Frontal cortex (tissue), 4 donors: Measurements from ENCODE around the gene CELA2A. TPM values are rescaled to one million over a fixed set of nuclear protein-coding genes. Genes with fewer than 3 reads are reported as not detected.

Experiments
- DNase-seq, 2 donors: peaks; one replicate each; pipeline ENCODE4 v3.0.0; 2012; ENCODE audit warnings: low spot score in 2 of 2
- FAIRE-seq: peaks from 2 replicates; lab custom pipeline; 2012; peaks lifted over from hg19 to GRCh38; lab: Jason Lieb, UNC
- total RNA-seq: library from RNA; depleted of rRNA; stranded (reverse); fragments of >200 nt; gene quantifications from one replicate; pipeline ENCODE4 v1.2.3, GENCODE V29; 2014
- donor health status: control.
- donor health status: control.
- donor health status: control.

CELA2A gene
- not detected for total RNA-seq

- FAIRE-seq: no peak
- no peak for DNase-seq
Measured at GRCh38 chr1:15456313-15456954, at the start of gene CELA2A. Gene CELA2A, plus strand, starts transcription at chr1:15456732. Its CDS starts 22 bp downstream, at chr1:15456754.

- DNase-seq (no peak), FAIRE-seq (no peak)
Measured at GRCh38 chr1:15407580-15407979, 49.0 kb upstream of the CELA2A start.

GRCh38 chr1:15408890-15409387 is 47.6 kb upstream of the CELA2A start:
- no peak for DNase-seq
- no peak for FAIRE-seq

- FAIRE-seq: no peak
- peak; percentile 86 to 87 for DNase-seq
Measured at GRCh38 chr1:15409388-15410222, 46.9 kb upstream of the CELA2A start, which contains the start of gene EFHD2. Gene EFHD2, plus strand, starts transcription at chr1:15409888. Its CDS starts 84 bp downstream, at chr1:15409972.

- FAIRE-seq: no peak
- DNase-seq: no peak
Measured at GRCh38 chr1:15410223-15410883, 46.2 kb upstream of the CELA2A start.

GRCh38 chr1:15410884-15411245 is 45.7 kb upstream of the CELA2A start:
- FAIRE-seq: no peak
- no peak for DNase-seq

GRCh38 chr1:15411593-15412137 is 44.9 kb upstream of the CELA2A start:
- no peak for DNase-seq
- FAIRE-seq: no peak

GRCh38 chr1:15412175-15412800 is 44.2 kb upstream of the CELA2A start:
- FAIRE-seq (no peak), DNase-seq (no peak)

- DNase-seq: peak in 1 of 2 donors; percentile 65
- FAIRE-seq: no peak
Measured at GRCh38 chr1:15412843-15413242, 43.7 kb upstream of the CELA2A start.

GRCh38 chr1:15413563-15414444 is 42.7 kb upstream of the CELA2A start:
- no peak for FAIRE-seq
- no peak for DNase-seq

GRCh38 chr1:15414445-15414983 is 42.0 kb upstream of the CELA2A start:
- DNase-seq (no peak), FAIRE-seq (no peak)

- DNase-seq (no peak), FAIRE-seq (no peak)
Measured at GRCh38 chr1:15417059-15417934, 39.2 kb upstream of the CELA2A start.

GRCh38 chr1:15418806-15419515 is 37.6 kb upstream of the CELA2A start:
- FAIRE-seq: no peak
- DNase-seq: no peak

GRCh38 chr1:15420853-15421465 is 35.6 kb upstream of the CELA2A start:
- DNase-seq (no peak), FAIRE-seq (no peak)

- no peak for DNase-seq
Measured at GRCh38 chr1:15422871-15423270, 33.7 kb upstream of the CELA2A start.

GRCh38 chr1:15423355-15424077 is 33.0 kb upstream of the CELA2A start:
- FAIRE-seq (no peak), DNase-seq (no peak)

More at GRCh38 chr1:15422871-15423270, 33.7 kb upstream of the CELA2A start:
- no peak for FAIRE-seq
